ENCODE data around the gene PRX.
"Not testable (repeated sequence)": the region's sequence is repeated elsewhere in the genome, so short reads cannot be mapped to it uniquely, and the experiment has no call there.

The PRX gene

DNA sequence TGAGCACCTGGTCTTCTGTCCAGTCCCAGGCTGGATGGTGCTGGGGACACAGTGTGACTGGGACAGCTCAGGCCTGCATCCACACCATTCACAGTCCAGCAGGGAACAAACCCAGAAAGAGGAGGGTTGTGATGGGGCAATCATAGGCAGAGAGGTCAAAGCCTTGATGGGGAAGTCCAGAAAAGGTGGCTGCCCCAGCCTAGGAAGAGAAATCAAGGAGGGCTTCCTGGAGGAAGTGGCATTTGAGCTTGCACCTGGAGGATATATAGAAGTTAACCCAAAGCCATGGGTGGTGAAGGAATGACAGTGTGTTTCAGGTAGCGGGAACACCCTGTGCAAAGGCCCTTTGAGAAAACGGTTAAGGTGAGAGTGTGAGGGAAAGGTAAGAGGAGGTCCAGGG is 2.6 kb upstream of the PRX start:
- no peak for DNase-seq (ENCODE audit: low spot score)

GRCh38 chr19:40414542-40415535 is 1.7 kb upstream of the PRX start:
- DNase-seq (ENCODE audit: low spot score) = no peak

- DNase-seq (ENCODE audit: low spot score) = no peak
These were observed 312 bp downstream of the PRX start for GRCh38 chr19:40412866-40413265.

- no peak for DNase-seq (ENCODE audit: low spot score)
These were observed 1.1 kb downstream of the PRX start for GRCh38 chr19:40411958-40412499.

DNA sequence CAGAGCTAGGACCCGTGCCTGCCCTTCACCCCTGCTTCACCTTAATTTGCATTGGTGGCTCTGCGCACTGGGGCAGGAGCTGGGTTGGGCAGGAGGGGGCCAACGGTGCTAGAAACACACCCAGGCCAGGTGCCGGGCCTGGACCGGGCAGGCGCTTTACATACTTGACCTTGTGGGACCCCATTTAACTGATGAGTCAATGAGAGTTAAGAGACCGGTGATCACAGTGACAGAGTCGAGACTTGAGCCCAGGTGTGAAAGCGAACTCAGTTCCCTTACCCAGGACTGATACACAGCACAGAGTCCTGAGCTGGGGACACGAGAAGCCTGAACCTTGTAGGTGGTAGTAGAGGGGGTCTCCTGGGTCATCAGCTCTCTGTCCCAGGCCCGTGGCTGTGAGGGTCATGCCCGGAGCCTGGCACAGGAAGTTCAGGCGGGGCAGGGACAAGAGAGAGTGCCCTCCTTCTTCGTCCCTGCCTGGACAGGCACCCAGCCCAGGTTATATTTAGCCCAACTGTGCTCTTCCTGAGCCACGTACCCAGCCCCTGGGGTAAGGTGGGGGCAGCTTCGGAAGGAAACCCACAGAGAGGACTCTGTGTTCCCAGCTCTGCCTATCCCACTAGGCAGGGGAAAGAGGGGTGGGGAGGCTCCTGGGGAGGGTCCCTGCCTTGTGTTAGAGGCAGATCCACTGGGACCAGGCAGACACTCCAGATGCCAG is 1.9 kb downstream of the PRX start:
- no peak for DNase-seq (ENCODE audit: low spot score)

DNA sequence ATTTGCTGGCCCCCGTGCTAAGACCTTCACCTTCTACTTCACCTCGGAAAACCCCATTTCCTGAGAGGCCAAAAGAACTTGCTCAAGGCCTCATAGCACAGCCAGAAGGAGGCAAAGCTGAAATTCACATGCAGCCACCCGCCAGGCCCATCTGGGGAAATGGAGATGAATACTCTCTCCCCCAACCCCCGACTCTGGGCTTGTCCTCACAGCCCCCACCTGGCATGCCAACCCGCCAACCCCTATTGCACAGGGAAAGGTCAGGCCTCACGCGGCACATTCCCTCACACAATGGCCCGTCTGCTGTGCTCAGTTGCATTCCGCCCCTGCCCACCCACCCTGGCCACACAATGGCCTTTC is 3.2 kb downstream of the PRX start:
- no peak for DNase-seq (ENCODE audit: low spot score)

DNA sequence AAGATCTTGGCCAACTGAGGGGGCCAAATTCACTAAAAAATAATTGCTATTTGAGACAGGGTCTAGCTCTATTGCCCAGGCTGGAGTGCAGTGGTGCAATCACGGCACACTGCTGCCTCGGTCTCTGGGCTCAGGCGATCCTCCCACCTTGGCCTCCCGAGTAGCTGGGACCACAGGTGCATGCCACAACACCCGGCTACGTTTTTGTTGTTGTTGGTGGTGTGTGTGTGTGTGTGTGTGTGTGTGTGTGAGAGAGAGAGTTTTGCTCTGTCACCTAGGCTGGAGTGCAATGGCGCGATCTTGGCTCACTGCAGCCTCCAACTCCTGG is 4.6 kb downstream of the PRX start:
- DNase-seq (ENCODE audit: low spot score) = not testable (repeated sequence)

GRCh38 chr19:40407714-40408597 is 5.2 kb downstream of the PRX start:
- DNase-seq (ENCODE audit: low spot score) = no peak

DNA sequence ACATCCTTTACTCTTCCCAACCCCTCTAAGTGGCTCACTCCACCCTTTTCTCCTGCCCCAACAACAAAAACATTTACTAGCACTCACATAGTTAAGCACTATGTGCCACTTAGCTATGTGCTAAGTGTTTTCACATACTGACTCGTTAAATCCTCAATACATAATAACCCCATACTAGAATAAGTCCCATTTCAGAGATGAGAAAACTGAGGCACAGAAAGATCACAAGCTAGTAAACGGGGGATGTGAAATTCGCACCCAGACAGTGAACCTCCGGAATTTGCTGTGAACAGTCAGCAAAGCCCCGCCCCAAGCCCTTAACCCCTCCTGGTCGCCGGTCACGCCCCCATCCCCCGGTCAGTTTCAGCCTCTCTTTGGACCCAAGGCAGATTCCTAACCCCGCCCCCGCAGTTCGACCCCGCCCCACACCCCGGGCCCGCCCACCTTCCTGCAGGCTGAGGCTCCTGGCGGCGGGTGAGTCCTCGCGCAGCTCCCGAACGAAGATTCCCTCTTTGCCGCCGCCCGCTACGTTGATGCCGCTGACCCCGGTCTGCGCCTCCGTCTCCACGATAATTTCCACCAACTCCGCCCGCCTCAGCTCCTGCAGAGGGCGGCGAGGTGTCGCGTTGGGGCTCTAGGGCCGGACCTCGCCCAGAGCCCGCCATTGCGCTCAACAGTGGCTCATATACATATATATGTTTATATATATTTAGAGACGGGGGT is 9.8 kb downstream of the PRX start:
- peak; percentile 85 for DNase-seq (ENCODE audit: low spot score)

DNA sequence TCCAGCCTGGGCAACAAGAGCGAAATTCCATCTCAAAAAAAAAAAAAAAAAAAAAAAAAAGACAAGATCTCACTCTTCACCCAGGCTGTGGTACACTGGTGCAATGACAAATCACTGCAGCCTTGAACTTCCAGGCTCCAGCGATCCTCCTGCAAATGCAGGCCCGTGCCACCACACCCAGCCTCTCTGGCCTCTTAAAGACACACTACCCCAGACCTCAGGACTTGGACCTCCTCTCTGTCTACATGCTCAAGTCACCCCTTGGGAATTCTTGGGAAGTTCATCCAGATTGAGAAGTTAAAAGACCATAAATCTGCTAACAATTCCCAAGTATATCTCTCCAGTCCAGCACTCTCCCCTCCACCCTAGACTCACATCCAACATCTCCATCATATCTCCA is 12.6 kb downstream of the PRX start:
- no peak for DNase-seq (ENCODE audit: low spot score)

- no peak for DNase-seq (ENCODE audit: low spot score)
These were observed 14.6 kb downstream of the PRX start for GRCh38 chr19:40398417-40399131.

DNA sequence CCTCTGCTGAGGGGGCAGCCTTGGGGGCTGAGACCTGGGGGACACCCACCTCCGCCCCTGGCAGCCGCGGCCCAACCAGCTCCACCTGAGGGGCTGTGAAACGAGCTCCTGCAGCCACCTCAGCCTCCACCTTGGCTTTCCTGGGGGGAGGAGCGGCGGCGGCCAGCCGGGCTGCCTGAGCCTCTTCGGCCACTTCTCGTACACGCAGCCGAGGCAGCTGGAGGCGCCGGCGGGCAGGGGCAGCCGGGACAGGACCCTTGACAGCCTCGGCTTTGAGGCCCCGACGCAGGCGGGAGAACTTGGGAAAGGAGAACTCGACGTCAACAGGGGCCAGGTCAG is 15.6 kb downstream of the PRX start:
- no peak for DNase-seq (ENCODE audit: low spot score)

DNA sequence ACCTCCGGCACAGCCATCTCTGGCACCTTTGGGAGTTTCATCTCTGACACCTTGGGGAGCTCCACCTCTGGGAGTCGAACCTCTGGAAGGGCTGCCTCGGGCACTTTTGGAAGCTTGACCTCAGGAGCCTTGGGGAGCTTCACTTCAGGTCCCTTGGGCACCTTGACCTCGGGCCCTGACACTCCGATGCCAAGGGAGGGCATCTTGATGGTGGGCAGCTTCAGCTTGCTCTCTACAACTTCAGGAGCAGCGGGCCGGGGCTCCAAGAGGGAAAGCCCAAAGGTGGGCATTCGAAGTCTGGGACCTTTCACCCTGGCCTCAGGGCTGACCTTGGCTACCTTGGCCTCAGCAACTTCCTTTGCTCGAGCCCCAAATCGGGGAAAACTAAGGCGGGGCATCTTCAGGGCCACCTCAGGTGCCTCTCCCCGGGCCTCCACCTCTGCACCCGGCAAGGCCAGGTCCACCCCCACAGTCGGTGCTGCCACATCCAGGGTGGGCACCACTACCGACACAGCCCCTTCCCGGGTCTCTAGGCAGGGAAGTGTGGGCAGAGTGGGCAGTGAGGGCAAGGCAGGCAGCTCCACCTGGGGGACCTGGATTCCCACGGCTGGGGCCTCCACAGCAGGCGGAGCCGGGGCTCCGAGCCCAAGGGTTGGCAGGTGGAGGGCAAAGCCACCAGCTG is 16.2 kb downstream of the PRX start:
- DNase-seq (ENCODE audit: low spot score) = no peak

DNA sequence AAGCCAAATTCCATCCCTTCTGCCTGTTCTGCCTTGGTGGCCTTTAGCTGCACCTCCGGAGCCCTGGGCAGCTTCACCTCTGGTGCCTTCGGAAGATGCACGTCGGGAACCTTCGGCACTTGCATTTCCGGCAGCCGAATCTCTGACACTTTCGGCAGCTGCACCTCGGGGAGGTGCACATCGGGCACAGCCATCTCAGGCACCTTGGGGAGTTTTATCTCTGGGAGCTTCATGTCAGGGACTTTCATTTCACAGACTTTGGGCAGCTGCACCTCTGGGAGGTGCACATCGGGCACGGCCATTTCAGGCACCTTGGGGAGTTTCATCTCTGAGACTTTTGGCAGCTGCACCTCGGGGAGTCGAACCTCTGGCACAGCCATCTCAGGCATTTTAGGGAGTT is 17.2 kb downstream of the PRX start:
- no peak for DNase-seq (ENCODE audit: low spot score)

DNA sequence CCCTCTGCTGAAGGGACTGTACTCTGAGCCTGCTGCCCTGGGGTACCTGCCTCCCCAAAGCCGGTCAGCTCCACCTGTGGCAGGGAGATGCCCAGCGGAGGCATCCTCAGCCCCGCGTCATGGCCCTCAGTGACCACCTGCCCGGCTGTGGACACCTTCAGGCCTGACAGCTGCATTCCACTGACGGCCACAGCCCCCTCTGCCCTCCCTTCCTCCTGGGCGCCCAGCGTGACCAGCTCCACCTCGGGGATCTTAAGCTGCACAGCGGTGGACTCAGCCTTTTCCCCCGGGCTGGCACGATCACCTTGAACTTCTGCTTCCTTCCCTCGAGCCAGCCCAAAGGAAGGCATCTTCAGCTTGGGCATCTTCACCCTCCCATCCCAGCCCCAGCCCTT is 18.4 kb downstream of the PRX start:
- DNase-seq (ENCODE audit: low spot score) = no peak

GRCh38 chr19:40393894-40394815 is 19.0 kb downstream of the PRX start:
- no peak for DNase-seq (ENCODE audit: low spot score)

DNA sequence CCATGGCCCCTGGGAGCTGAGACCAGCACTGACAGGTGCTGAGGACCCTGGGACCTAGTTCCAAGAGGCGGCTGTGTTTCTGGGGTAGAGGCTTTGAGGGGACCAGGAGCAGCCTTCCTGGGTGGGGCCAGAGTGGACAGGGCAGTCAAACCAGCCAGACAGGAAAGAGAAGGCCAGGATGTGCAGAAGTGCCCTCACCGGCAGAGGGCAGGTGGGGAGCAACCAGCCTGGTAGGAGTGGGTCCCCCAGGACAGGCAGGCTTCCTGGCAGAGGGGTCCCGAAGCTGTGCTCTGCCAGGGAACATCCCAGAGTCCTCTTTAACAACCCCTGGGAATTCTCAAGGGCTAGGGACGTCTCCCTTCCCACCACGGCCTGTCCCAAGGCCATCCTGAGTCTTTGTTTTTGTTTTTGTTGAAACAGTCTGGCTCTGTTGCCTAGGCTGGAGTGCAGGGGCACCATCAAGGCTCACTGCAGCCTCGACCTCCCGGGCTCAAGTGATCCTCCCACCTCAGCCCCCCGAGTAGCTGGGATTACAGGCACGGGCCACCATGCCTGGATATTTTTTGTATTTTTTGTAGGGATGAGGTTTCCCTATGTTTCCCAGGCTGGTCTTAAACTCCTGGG is 20.2 kb downstream of the PRX start:
- peak; percentile 9 for DNase-seq (ENCODE audit: low spot score)

GRCh38 chr19:40392123-40392522 is 21.1 kb downstream of the PRX start:
- DNase-seq (ENCODE audit: low spot score) = no peak

Measured in LoVo (cell line).